ENCODE measurements around the gene TRIM39. TPM values are rescaled to one million over a fixed set of nuclear protein-coding genes. Genes with fewer than 3 reads are reported as not detected.

TRIM39 gene
- total and polyA plus RNA-seq, 9 of the 15 experiments (the other 6 are each of a cell fraction or from before 2014, with no cell fraction given) = 5.6 to 17.7 (median 12.8) TPM

- TF ChIP-seq ARID4B (CRISPR knock-in tag; IDR thresholded peaks at IDR 0.05) (peak; percentile 94), PPARD (CRISPR knock-in tag; IDR thresholded peaks at IDR 0.05) (no peak), ZNF583 (CRISPR knock-in tag; IDR thresholded peaks at IDR 0.05) (no peak), ATF6 (CRISPR knock-in tag; IDR thresholded peaks at IDR 0.05) (peak; percentile 92), NR2C1 (IDR thresholded peaks at IDR 0.05) (no peak), NR2C1 (tag; IDR thresholded peaks at IDR 0.05) (no peak), ETV6 (IDR thresholded peaks at IDR 0.05; ENCODE audit: borderline replicate concordance in 1 of 2, low read depth in 2 of 2, low read length in 1 of 2) (no peak), ETV6 (CRISPR knock-in tag; IDR thresholded peaks at IDR 0.05; ENCODE audit: borderline replicate concordance) (no peak), BDP1 (IDR thresholded peaks at IDR 0.05; ENCODE audit: insufficient read depth, insufficient read length) (no peak), TRIM24 (IDR thresholded peaks at IDR 0.05) (no peak), ZNF274 (IDR thresholded peaks at IDR 0.05; ENCODE audit: borderline replicate concordance, low read depth, low read length) (no peak), HMGN3 (IDR thresholded peaks at IDR 0.05; ENCODE audit: borderline replicate concordance, extremely low read depth, insufficient read length, low read depth, low read length) (peak; percentile 95), DPF2 (IDR thresholded peaks at IDR 0.05) (no peak), CREB1 (IDR thresholded peaks at IDR 0.05) (no peak; the same call in none of the 2 replicates), CREB1 (CRISPR knock-in tag; IDR thresholded peaks at IDR 0.05) (no peak), ETV5 (CRISPR knock-in tag; IDR thresholded peaks at IDR 0.05; ENCODE audit: low read depth) (no peak), DEAF1 (CRISPR knock-in tag; IDR thresholded peaks at IDR 0.05) (no peak), DNMT1 (IDR thresholded peaks at IDR 0.05) (no peak), THAP7 (CRISPR knock-in tag; IDR thresholded peaks at IDR 0.05) (0 out of 2 replicates have a peak, but pooled peaks have one; percentile 72), JUNB (CRISPR knock-in tag; conservative IDR thresholded peaks at IDR 0.05) (no peak), CHD2 (IDR thresholded peaks at IDR 0.05; ENCODE audit: low read depth, low read length) (peak; percentile 61; the same call in 1 of the 2 replicates)
Measured at GRCh38 chr6:30344868-30345671, 18.3 kb downstream of the TRIM39 start, which contains the start of gene RPP21 (continued).
